Measurements from ENCODE around the gene IQCN.

IQCN gene

DNA sequence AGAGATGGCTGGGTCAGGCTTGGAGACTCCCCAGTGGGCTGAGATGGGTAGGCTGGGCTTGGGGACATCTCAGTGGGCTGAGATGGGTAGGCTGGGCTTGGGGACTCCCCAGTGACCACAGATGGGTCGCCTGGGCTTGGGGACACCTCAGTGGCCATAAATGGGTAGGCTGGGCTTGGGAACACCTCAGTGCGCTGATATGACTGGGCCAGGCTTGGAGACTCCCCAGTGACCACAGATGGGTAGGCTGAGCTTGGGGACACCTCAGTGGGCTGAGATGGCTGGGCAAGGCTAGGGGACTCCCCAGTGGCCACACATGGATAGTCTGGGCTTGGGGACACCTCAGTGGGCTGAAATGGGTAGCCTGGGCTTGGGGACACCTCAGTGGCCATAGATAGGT, 12.8 kb downstream of the IQCN start:
- no peaks in the 10 kb centered on the region for H3K27me3 ChIP-seq (ENCODE audit: insufficient read depth, low read length, poor library complexity)
- ATAC-seq (ENCODE audit: insufficient read depth, low read depth) (no peak), DNase-seq (no peak)
- no peaks in the 10 kb centered on the region for H3K9me3 ChIP-seq (ENCODE audit: insufficient read depth, low read length, severe bottlenecking)
- H3K4me2 ChIP-seq (ENCODE audit: insufficient read depth, low read length): no peak overlapping the region
- no peaks in the 10 kb centered on the region for H3K79me2 ChIP-seq (ENCODE audit: insufficient read depth, low read length)
- H3K36me3 ChIP-seq (ENCODE audit: insufficient read depth, low read length): no peaks in the 10 kb centered on the region
- no peak overlapping the region for H2AFZ ChIP-seq (ENCODE audit: low read depth, low read length)
- H4K20me1 ChIP-seq (ENCODE audit: insufficient read depth, low read length): no peaks in the 10 kb centered on the region; the same call in 1 of the 2 replicates
- TF ChIP-seq EZH2 (IDR thresholded peaks at IDR 0.05; ENCODE audit: borderline replicate concordance, low read depth, low read length, severe bottlenecking): no peak
- TF ChIP-seq, protein P1, sequence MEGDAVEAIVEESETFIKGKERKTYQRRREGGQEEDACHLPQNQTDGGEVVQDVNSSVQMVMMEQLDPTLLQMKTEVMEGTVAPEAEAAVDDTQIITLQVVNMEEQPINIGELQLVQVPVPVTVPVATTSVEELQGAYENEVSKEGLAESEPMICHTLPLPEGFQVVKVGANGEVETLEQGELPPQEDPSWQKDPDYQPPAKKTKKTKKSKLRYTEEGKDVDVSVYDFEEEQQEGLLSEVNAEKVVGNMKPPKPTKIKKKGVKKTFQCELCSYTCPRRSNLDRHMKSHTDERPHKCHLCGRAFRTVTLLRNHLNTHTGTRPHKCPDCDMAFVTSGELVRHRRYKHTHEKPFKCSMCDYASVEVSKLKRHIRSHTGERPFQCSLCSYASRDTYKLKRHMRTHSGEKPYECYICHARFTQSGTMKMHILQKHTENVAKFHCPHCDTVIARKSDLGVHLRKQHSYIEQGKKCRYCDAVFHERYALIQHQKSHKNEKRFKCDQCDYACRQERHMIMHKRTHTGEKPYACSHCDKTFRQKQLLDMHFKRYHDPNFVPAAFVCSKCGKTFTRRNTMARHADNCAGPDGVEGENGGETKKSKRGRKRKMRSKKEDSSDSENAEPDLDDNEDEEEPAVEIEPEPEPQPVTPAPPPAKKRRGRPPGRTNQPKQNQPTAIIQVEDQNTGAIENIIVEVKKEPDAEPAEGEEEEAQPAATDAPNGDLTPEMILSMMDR (IDR thresholded peaks at IDR 0.05; ENCODE audit: borderline replicate concordance, extremely low read depth, low read length, poor library complexity, severe bottlenecking): no peak
- no peak overlapping the region for H3K27ac ChIP-seq (ENCODE audit: low read length)
- H3K9ac ChIP-seq (ENCODE audit: low read depth, low read length): no peak overlapping the region
- peaks cover 13% of the 10 kb centered on the region for H3K4me1 ChIP-seq (ENCODE audit: insufficient read depth, low read length)
- no peak overlapping the region for H3K4me3 ChIP-seq (ENCODE audit: low read depth in 1 of 2, low read length in 2 of 2)

DNA sequence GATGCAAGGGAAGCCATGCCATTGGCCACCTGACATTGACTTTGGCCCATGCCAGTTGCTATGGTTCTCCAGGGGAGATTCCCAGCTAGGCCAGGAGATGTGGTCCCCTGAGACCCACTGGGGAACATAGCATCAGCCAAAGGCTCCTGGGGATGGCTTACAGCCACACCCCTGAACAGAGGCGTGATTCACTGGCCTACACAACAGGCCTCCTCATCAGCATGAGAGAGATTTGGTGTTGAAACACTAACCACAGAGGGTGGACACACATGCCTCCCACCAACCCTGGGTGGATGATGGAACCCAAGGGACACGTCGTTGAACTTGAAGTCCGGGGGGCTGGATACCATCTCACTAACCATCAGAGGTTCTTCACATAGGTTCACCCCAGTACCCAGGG, 14.4 kb downstream of the IQCN start:
- Histone ChIP-seq H3K27me3 (ENCODE audit: insufficient read depth, low read length, poor library complexity) (no peaks in the 10 kb centered on the region), H3K4me2 (ENCODE audit: insufficient read depth, low read length) (no peak overlapping the region), H4K20me1 (ENCODE audit: insufficient read depth, low read length) (no peaks in the 10 kb centered on the region), H3K79me2 (ENCODE audit: insufficient read depth, low read length) (no peaks in the 10 kb centered on the region), H3K9ac (ENCODE audit: low read depth, low read length) (no peak overlapping the region), H3K27ac (ENCODE audit: low read length) (no peak overlapping the region), H2AFZ (ENCODE audit: low read depth, low read length) (no peak overlapping the region), H3K4me1 (ENCODE audit: insufficient read depth, low read length) (no peaks in the 10 kb centered on the region), H3K36me3 (ENCODE audit: insufficient read depth, low read length) (no peaks in the 10 kb centered on the region), H3K4me3 (ENCODE audit: low read depth in 1 of 2, low read length in 2 of 2) (no peak overlapping the region), H3K9me3 (ENCODE audit: insufficient read depth, low read length, severe bottlenecking) (no peaks in the 10 kb centered on the region)
- TF ChIP-seq EZH2 (IDR thresholded peaks at IDR 0.05; ENCODE audit: borderline replicate concordance, low read depth, low read length, severe bottlenecking): no peak
- TF ChIP-seq, protein P1 (IDR thresholded peaks at IDR 0.05; ENCODE audit: borderline replicate concordance, extremely low read depth, low read length, poor library complexity, severe bottlenecking): no peak
- DNase-seq (no peak), ATAC-seq (ENCODE audit: insufficient read depth, low read depth) (no peak)

DNA sequence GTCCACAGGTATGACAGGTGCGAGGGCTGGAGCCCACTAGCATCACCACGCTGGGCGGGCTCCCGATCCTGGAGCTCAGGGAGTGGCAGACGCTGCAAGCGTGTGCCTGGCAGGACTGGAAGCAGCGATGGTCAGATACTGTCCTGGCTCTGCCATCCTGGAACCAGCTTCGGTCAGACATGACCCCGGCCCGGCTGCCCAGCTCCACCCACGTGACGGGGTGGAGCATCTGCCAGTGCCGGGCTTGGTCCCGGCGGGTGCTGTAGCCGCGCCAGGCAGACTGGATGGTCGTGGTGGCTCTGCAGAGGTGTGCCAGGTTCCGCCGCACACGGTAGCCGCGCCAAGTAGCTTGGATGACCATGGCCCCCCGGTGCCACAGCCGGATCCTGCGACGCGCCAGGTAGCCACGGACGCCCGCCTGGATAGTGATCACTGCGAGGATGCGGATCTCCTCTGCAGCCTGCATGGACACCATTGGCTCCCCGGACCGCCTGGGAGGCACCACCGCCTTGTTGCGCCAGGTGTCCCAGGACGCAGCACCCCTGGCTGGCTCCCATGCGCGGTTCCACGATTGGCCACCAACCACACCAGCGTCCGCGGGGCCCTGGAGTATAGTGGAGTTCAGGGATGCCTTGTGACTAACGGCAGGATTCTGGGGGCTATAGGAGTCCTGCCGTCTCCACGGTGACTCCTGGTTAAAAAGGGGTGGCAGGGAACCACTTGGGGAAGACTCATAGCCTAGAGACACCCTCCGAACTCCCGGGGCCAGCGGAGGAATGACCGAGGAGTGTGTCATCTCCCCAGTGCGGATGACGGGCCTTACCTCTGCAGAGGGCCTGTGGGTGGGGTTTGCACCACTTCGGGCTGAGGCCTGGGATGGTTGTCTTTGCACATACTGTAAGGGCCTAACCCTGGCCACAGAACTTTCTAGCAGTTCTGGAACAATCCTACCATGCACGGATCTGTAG, 16.5 kb downstream of the IQCN start:
- DNase-seq (no peak), ATAC-seq (ENCODE audit: insufficient read depth, low read depth) (no peak)
- Histone ChIP-seq H4K20me1 (ENCODE audit: insufficient read depth, low read length) (no peaks in the 10 kb centered on the region), H3K4me2 (ENCODE audit: insufficient read depth, low read length) (no peak overlapping the region), H3K27ac (ENCODE audit: low read length) (no peak overlapping the region), H3K9me3 (ENCODE audit: insufficient read depth, low read length, severe bottlenecking) (no peaks in the 10 kb centered on the region), H3K79me2 (ENCODE audit: insufficient read depth, low read length) (no peaks in the 10 kb centered on the region), H3K4me3 (ENCODE audit: low read depth in 1 of 2, low read length in 2 of 2) (no peak overlapping the region), H3K4me1 (ENCODE audit: insufficient read depth, low read length) (no peaks in the 10 kb centered on the region), H2AFZ (ENCODE audit: low read depth, low read length) (no peak overlapping the region), H3K36me3 (ENCODE audit: insufficient read depth, low read length) (no peaks in the 10 kb centered on the region), H3K27me3 (ENCODE audit: insufficient read depth, low read length, poor library complexity) (no peaks in the 10 kb centered on the region), H3K9ac (ENCODE audit: low read depth, low read length) (no peak overlapping the region)
- TF ChIP-seq EZH2 (IDR thresholded peaks at IDR 0.05; ENCODE audit: borderline replicate concordance, low read depth, low read length, severe bottlenecking): no peak

Data from DND-41 (cell line).